Activated CD4-positive, alpha-beta T cell treated with anti-CD3 and anti-CD28 coated beads, Interleukin-10, Interleukin-2, amounts not matched to agents 100 ng/mL and 50 ng/mL, durations not matched to agents 16 hours and 8 hours (primary cell): ENCODE results near the gene RAMAC.
"Not testable (repeated sequence)": the region's sequence is repeated elsewhere in the genome, so short reads cannot be mapped to it uniquely, and the experiment has no call there.

Source experiments
- DNase-seq: peaks from one replicate; pipeline ENCODE4 v3.0.0-alpha.2; 2020

Gene RAMAC

DNA sequence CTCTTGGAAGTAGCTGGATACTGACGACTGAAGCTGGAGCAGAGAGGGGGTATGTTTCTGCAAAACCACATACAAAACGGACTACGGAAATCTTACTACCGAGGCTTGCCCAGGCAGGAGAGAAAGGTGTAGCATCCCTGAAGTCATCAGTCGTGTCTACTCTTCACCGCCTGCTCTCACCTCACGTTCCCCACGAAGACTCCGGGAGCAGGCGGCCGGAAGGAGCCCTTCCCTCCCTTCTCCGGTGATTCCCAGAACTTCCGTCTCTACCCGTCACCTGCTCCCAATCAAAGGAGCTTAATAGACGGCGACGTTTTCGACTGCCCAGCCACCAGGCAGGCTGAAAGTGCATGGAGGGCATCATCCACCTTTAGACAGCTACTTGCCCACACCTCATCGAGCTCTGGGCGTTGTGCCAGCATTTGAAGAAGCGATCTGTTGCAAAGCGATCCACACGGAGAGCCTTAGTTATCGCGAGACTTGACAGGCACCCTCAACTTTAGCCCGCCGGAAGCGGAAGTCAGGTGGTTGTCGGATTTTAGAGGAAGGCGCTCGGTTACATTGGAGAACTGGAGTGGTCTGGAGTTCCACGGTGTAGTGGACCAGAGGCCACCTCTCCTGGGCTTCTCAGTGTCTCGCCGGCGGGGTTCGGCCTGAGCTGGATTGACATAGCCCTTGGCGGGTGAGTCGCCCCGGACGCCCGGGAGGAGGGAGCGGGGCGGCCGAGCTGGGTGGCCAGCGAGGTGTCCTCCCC, at the start of gene RAMAC:
RAMAC (plus strand) TSS at position 523 of the 754 bp plus-strand sequence. CDS start 2,809 bp downstream, outside the sequence.
- DNase-seq: peak; percentile 94

- no peak for DNase-seq
Observed at GRCh38 chr15:82936966-82937711, 48.9 kb upstream of the RAMAC start.

- DNase-seq: no peak
Observed at GRCh38 chr15:82937712-82938058, 48.3 kb upstream of the RAMAC start.

GRCh38 chr15:82939678-82940077, 46.3 kb upstream of the RAMAC start:
- not testable (repeated sequence) for DNase-seq

- no peak for DNase-seq
Observed at GRCh38 chr15:82942691-82943090, 43.3 kb upstream of the RAMAC start.

DNA sequence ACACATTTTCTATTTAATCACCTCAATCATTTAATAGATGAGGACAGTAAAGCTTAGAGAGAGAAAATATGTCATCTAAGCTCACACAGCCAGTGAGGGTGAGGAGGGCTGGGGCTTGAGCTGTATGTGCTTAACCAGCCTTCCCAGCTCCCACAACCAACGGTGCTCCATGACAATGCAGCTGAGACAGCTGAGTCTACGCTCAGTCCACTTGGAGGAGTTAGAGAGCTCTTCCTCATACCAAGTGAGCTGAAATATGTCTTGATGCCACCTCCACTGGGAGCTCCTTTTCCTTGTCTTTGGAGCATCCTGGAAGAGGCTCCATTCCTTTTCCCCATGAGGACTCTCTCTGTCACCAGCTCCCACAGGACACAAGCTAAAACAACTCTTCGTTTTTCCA, 42.8 kb upstream of the RAMAC start:
- DNase-seq: no peak

GRCh38 chr15:82944056-82944455, 42.0 kb upstream of the RAMAC start:
- DNase-seq: no peak

DNA sequence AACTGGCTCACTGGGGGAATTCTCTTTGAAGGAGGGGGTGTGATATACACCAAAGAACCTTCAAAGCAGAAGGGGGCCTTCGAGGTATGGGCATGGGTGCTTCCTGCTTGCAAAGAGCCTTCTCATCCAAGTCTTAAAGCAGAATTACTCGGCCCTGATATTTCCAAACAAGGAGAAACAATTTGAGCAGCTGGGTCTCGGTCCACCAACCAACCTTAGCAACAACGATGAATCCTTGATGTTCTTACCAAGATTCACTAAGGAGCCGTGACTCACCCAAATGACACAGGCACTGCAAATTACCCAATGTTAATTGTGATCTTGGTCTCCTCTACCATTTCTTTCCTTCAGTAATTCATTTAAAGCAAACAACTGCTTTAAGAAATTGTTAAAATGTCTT, 41.2 kb upstream of the RAMAC start:
- DNase-seq: no peak

DNA sequence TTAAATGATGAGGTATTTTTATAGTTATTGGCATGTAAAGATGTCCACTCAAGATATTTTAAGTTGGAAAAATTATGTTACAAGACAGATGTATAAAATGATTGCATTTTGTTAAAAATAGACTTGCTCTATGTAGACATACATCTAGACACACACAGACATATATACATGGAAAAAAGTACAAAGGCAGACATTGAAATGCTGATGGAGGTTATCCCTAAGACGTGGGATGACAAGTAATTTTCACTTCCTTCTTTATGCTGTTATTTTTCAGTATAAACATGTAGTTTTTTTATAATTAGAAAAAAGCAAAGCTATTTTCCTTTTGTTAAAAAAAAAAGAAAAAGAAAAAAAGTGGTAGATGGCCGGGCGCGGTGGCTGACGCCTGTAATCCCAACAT, 40.7 kb upstream of the RAMAC start:
- DNase-seq: no peak

- DNase-seq: no peak
Observed at GRCh38 chr15:82946155-82946701, 39.8 kb upstream of the RAMAC start.

DNA sequence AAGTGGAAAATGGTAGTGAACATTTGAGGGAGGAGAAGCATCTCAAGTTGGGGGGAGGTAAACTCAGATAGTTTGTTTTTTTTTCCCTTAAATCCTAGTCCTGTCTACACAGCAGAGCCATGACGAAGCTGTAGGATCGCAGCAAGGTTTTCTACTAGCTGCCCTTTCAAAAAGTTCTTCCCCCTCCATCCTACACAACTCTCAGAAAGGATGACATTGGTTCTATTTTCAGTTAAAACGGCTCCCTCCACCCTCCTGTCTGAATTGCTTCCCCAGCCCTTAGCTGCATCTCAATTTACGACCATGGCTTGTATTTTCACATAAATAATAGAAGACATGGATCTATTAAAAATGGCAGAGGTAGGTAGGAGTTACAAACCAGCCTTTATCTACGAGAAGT, 35.7 kb upstream of the RAMAC start:
- DNase-seq: no peak

- DNase-seq: peak; percentile 33
Observed at GRCh38 chr15:82950746-82951370, 35.2 kb upstream of the RAMAC start.

- no peak for DNase-seq
Observed at GRCh38 chr15:82951472-82952157, 34.4 kb upstream of the RAMAC start.

GRCh38 chr15:82952158-82953081, 33.6 kb upstream of the RAMAC start, which contains the start of gene HOMER2:
Gene HOMER2, minus strand, starts transcription at chr15:82952720. Its CDS starts 185 bp downstream, at chr15:82952535.
- DNase-seq: peak; percentile 16

DNA sequence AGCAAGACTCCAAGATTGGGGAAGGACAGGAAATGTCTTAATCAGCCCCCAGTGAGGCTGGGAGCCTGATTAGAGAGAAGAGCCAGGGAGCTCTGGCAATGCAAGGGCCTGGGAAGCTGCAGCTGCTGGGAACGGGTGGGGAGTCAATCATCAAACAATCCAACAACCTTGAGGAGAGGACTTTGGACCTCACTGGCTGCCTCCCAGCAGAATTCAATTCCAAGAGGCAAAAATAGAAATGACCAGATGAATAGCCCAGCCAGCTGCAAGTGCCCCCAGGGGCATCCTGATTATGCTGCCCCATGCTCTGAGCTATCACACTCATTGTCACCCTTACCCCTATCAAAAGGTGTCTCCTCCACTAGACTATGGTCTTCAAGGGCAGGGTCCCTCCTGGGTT, 27.4 kb upstream of the RAMAC start:
- DNase-seq: no peak

DNA sequence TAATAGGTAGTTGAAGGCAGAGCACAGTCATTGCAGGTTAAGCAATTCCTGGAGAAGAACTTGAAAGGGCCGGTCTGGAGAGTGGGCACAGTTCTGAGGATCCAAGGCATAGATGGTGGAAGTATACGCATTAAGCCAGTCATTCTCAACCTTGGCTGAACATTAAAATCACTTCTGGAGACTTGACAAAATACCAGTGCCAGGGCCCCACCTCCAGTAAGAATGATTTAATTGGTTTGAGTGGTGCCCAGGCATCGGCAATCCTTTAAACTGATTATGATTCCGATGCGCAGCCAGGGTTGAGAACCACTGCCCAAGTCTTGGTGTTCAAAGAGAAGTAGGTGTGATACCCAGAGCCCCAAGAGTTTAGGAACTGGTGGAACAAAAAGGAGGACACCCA, 26.6 kb upstream of the RAMAC start:
- no peak for DNase-seq

DNA sequence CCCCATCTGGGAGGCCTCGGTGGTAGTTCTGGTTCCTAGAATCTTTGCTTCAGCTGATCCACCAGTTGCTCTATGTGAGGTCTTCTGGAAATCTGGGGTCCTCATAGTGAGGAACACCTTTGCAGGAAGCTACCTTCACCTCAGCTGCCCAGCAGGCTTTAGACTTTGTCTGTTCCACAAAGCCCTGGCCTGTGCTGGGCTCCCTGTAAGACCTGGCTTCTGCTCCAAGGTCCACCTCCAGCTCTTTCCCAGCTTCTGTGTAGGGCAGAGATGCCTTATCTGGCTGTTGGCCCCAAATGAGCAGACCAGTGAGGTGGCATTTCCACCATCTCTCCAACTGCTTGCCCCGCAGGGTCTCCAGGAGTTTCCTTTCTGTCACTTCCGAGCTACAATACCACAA, 25.2 kb upstream of the RAMAC start:
- DNase-seq: no peak

DNA sequence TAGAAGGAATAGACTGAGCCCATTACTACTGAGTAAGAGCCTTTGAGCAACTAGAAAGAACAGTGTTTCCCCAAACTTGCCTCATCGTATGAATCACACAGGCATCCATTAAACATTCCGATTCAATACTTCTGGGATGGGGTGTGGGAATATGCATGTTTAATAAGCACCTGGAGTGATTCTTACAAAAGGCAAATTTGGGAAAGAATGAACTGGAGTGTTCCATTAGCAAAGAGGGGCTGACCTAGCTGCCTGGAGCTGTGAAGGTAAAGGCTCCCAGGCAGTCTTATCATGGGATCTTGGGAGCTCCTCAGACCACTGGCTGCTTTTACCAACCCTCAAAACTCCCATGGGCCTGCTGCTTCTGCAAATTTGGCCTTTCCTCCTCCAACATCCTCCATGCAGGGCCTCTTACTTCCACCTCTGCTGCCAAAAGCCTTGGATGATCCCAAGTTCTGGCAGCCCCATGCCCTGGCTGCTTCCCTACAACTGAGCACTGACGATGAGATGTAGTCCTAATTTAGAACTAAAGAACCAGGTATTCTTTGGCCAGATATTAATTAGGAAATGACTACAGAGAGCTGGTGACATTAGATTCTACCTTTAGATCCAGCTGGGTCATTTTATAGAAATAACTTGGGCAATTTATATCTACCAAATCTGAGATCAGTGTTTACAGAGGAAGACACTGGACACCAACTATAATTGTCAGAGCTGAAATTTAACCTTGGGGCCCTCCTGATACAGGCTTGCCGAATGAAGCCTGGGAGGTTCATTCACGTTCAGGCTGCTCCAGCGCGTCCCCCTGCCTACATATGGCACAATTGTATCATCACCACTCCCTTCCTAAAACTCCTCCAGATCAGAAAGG, 22.3 kb upstream of the RAMAC start:
- DNase-seq: no peak

DNA sequence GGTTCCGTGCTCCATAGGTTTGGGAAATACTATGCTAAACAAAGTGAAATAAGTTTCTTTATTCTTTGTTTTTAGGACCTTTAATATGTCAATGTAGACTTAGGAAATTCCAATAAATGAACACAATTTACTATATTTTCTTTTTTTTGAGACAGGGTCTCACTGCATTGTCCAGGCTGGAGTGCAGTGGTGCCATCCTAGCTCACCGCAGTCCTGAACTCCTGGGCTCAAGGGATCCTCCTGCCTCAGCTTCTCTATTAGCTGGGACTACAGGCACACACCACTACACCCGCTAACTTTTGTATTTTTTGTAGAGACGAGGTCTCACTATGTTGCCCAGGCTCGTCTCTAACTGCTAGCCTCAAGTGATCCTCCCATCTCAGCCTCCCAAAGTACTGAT, 21.1 kb upstream of the RAMAC start:
- DNase-seq: no peak

DNA sequence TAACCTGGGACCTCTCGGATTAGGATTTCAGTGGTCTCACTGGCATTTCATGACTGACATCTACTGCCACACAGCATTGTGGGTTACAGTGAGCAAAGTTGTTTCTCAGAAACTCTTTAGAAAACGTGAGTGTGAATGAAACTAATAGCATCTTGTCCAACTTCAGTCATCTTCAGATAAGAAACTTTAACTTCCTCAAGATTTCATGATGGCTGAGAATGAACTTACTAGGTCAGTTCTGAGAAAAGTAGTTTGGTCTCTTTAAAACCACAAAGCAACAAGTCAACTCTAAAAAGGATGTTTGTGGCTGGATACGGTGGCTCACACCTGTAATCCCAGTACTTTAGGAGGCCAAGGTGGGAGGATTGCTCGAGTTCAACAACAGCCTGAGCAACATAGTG, 19.3 kb upstream of the RAMAC start:
- DNase-seq: peak; percentile 86

DNA sequence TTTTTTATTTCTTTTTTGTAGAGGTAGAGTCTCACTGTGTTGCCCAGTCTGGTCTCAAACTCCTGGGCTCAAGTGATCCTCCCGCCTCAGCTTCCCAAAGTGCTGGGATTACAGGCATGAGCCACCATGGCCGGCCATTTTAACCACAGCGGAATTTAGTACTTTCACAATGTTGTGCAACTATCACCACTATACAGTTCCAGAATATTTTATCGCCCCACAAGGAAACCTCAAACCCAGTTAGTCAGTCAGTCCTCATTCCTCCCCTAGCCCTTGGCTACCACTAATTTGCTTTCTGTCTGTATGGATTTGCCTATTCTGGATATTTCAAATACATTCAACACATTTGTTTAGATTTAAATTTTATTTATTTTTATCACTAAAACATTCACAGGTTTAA, 17.9 kb upstream of the RAMAC start:
- DNase-seq: no peak
